Central memory CD8-positive, alpha-beta T cell (primary cell): Measurements from ENCODE around the gene IFITM2.
"Not testable (repeated sequence)": the region's sequence is repeated elsewhere in the genome, so short reads cannot be mapped to it uniquely, and the experiment has no call there.

Experiments used
- ATAC-seq: fragments of 150-1000 bp; cut with Tn5 transposase; replicated peaks from 2 replicates; pipeline ENCODE4 v1.10.0; 2022; ENCODE audit warnings: mild to moderate bottlenecking, moderate FRiP score, moderate number of reproducible peaks; ENCODE audit not compliant: poor library complexity, severe bottlenecking; ENCODE audit errors: extremely low read depth
- DNase-seq, 2 donors: peaks; one replicate each; pipeline ENCODE4 v3.0.0; 2021; ENCODE audit warnings: low spot score in 2 of 2
- H3K27ac Mint-ChIP-seq: one replicate; pipeline ENCODE4 v1.8.0; 2022; ENCODE audit warnings: low read depth, mild to moderate bottlenecking, moderate library complexity, mixed read lengths
- H3K27me3 Mint-ChIP-seq: one replicate; pipeline ENCODE4 v1.8.0; 2022; ENCODE audit warnings: mixed read lengths
- H3K36me3 Mint-ChIP-seq: one replicate; pipeline ENCODE4 v1.8.0; 2022; ENCODE audit warnings: mild to moderate bottlenecking, moderate library complexity, mixed read lengths; ENCODE audit not compliant: insufficient read depth
- H3K4me1 Mint-ChIP-seq: one replicate; pipeline ENCODE4 v1.8.0; 2022; ENCODE audit warnings: mixed read lengths
- H3K4me3 Mint-ChIP-seq: one replicate; pipeline ENCODE4 v1.8.0; 2022; ENCODE audit warnings: mild to moderate bottlenecking, moderate library complexity, mixed read lengths
- H3K9me3 Mint-ChIP-seq: one replicate; pipeline ENCODE4 v1.8.0; 2022; ENCODE audit warnings: mixed read lengths

Gene IFITM2

GRCh38 chr11:342328-342727, 34.7 kb downstream of the IFITM2 start:
- ATAC-seq (no peak), DNase-seq (no peak)
- Mint-ChIP-seq H3K36me3 (no peaks in the 10 kb centered on the region), H3K27ac (no peak overlapping the region), H3K27me3 (no peaks in the 10 kb centered on the region), H3K4me3 (no peak overlapping the region), H3K9me3 (no peaks in the 10 kb centered on the region), H3K4me1 (no peaks in the 10 kb centered on the region)

GRCh38 chr11:344836-345578, 37.4 kb downstream of the IFITM2 start:
- H3K4me3 Mint-ChIP-seq: no peak overlapping the region
- ATAC-seq (no peak), DNase-seq (no peak)
- H3K4me1 Mint-ChIP-seq: peaks cover 4% of the 10 kb centered on the region
- H3K9me3 Mint-ChIP-seq: no peaks in the 10 kb centered on the region
- no peaks in the 10 kb centered on the region for H3K27me3 Mint-ChIP-seq
- no peak overlapping the region for H3K27ac Mint-ChIP-seq
- peaks cover 2% of the 10 kb centered on the region for H3K36me3 Mint-ChIP-seq

- Mint-ChIP-seq H3K27me3 (no peaks in the 10 kb centered on the region), H3K9me3 (no peaks in the 10 kb centered on the region), H3K27ac (no peak overlapping the region), H3K4me3 (no peak overlapping the region), H3K36me3 (peaks cover 2% of the 10 kb centered on the region), H3K4me1 (peaks cover 19% of the 10 kb centered on the region)
- ATAC-seq (no peak), DNase-seq (no peak)
Measured at GRCh38 chr11:346529-346928, 38.9 kb downstream of the IFITM2 start.

GRCh38 chr11:349270-349954, 41.8 kb downstream of the IFITM2 start:
- not testable (repeated sequence) for H3K4me3 Mint-ChIP-seq, H3K36me3 Mint-ChIP-seq, H3K27me3 Mint-ChIP-seq, DNase-seq, H3K27ac Mint-ChIP-seq, ATAC-seq, H3K9me3 Mint-ChIP-seq
- H3K4me1 Mint-ChIP-seq: peaks cover 33% of the 10 kb centered on the region

GRCh38 chr11:350033-350722, 42.6 kb downstream of the IFITM2 start:
- H3K9me3 Mint-ChIP-seq, H3K27me3 Mint-ChIP-seq, DNase-seq, H3K36me3 Mint-ChIP-seq, ATAC-seq: not testable (repeated sequence)
- Mint-ChIP-seq H3K27ac (peak overlapping the region; percentile 74), H3K4me1 (peaks cover 33% of the 10 kb centered on the region), H3K4me3 (peak overlapping the region; percentile 51)

- peak overlapping the region; percentile 74 for H3K27ac Mint-ChIP-seq
- DNase-seq (no peak), ATAC-seq (peak; percentile 25)
- peak overlapping the region; percentile 51 for H3K4me3 Mint-ChIP-seq
- peaks cover 33% of the 10 kb centered on the region for H3K4me1 Mint-ChIP-seq
- no peaks in the 10 kb centered on the region for H3K9me3 Mint-ChIP-seq
- H3K27me3 Mint-ChIP-seq: no peaks in the 10 kb centered on the region
- peaks cover 8% of the 10 kb centered on the region for H3K36me3 Mint-ChIP-seq
Measured at GRCh38 chr11:350723-351255, 43.2 kb downstream of the IFITM2 start.

- Mint-ChIP-seq H3K9me3 (no peaks in the 10 kb centered on the region), H3K27me3 (no peaks in the 10 kb centered on the region), H3K4me1 (peaks cover 33% of the 10 kb centered on the region), H3K4me3 (no peak overlapping the region), H3K36me3 (peaks cover 8% of the 10 kb centered on the region), H3K27ac (no peak overlapping the region)
- no peak for DNase-seq
- ATAC-seq: no peak
Measured at GRCh38 chr11:351411-351810, 43.8 kb downstream of the IFITM2 start.

GRCh38 chr11:352456-353031, 44.9 kb downstream of the IFITM2 start:
- ATAC-seq: no peak
- Mint-ChIP-seq H3K4me3 (no peak overlapping the region), H3K27me3 (no peaks in the 10 kb centered on the region), H3K4me1 (peaks cover 33% of the 10 kb centered on the region), H3K36me3 (peaks cover 8% of the 10 kb centered on the region), H3K27ac (no peak overlapping the region), H3K9me3 (no peaks in the 10 kb centered on the region)
- DNase-seq: no peak

GRCh38 chr11:353179-353873, 45.7 kb downstream of the IFITM2 start:
- H3K27me3 Mint-ChIP-seq: no peaks in the 10 kb centered on the region
- peak overlapping the region; percentile 16 for H3K27ac Mint-ChIP-seq
- peaks cover 33% of the 10 kb centered on the region for H3K4me1 Mint-ChIP-seq
- no peaks in the 10 kb centered on the region for H3K9me3 Mint-ChIP-seq
- peaks cover 8% of the 10 kb centered on the region for H3K36me3 Mint-ChIP-seq
- DNase-seq (no peak), ATAC-seq (no peak)
- peak overlapping the region; percentile 8 for H3K4me3 Mint-ChIP-seq

GRCh38 chr11:355581-356458, 48.2 kb downstream of the IFITM2 start:
- DNase-seq (peak; percentile 57 to 69), ATAC-seq (peak; percentile 42)
- peaks cover 6% of the 10 kb centered on the region for H3K36me3 Mint-ChIP-seq
- no peaks in the 10 kb centered on the region for H3K27me3 Mint-ChIP-seq
- no peaks in the 10 kb centered on the region for H3K9me3 Mint-ChIP-seq
- peaks cover 31% of the 10 kb centered on the region for H3K4me1 Mint-ChIP-seq
- H3K27ac Mint-ChIP-seq: peak overlapping the region; percentile 26
- peak overlapping the region; percentile 55 for H3K4me3 Mint-ChIP-seq

GRCh38 chr11:356610-357009, 49.0 kb downstream of the IFITM2 start:
- Mint-ChIP-seq H3K9me3 (no peaks in the 10 kb centered on the region), H3K27ac (no peak overlapping the region), H3K4me3 (no peak overlapping the region), H3K27me3 (no peaks in the 10 kb centered on the region), H3K36me3 (peaks cover 6% of the 10 kb centered on the region), H3K4me1 (peaks cover 23% of the 10 kb centered on the region)
- DNase-seq: no peak
- no peak for ATAC-seq
